HepG2 (cell line): ENCODE data around the gene CST4. TPM values are rescaled to one million over a fixed set of nuclear protein-coding genes. Genes with fewer than 3 reads are reported as not detected.

ENCODE experiments used
- CCAR2 ChIP-seq: fragments of 200-400 bp; formaldehyde crosslinking; optimal IDR thresholded peaks from 2 replicates; pipeline ENCODE3; 2018; ENCODE audit warnings: low read depth, mild to moderate bottlenecking, low read length, moderate library complexity
- FOXM1 ChIP-seq: sonication (generic); formaldehyde crosslinking; IDR thresholded peaks from 2 replicates; pipeline ENCODE4 v1.5.0; 2020; ENCODE audit warnings: missing genetic modification reagents
- HMG20B ChIP-seq: conservative IDR thresholded peaks from 2 replicates; pipeline ENCODE4 v1.6.1; 2016; ENCODE audit warnings: missing genetic modification reagents, missing compliant biosample characterization
- IKZF4 ChIP-seq: sonication (generic); formaldehyde crosslinking; IDR thresholded peaks from 2 replicates; pipeline ENCODE4 v1.5.1; 2020; ENCODE audit warnings: borderline replicate concordance, mild to moderate bottlenecking, low read depth, missing genetic modification reagents; ENCODE audit errors: not compliant biosample characterization
- SUZ12 ChIP-seq: fragments of 150-350 bp; IDR thresholded peaks from 2 replicates; pipeline ENCODE4 v1.6.1; 2014; ENCODE audit warnings: low read depth, low read length
- TEAD2 ChIP-seq: sonication (generic); formaldehyde crosslinking; IDR thresholded peaks from 2 replicates; pipeline ENCODE4 v1.9.0; 2021; ENCODE audit warnings: missing genetic modification reagents
- TOPORS ChIP-seq: sonication (generic); formaldehyde crosslinking; IDR thresholded peaks from 2 replicates; pipeline ENCODE4 v1.8.0; 2023; ENCODE audit warnings: mild to moderate bottlenecking, missing genetic modification reagents
- TRIM24 ChIP-seq: sonication (generic); formaldehyde crosslinking; IDR thresholded peaks from 2 replicates; pipeline ENCODE4 v1.8.0; 2022; ENCODE audit warnings: mild to moderate bottlenecking, missing genetic modification reagents
- ZNF644 ChIP-seq: IDR thresholded peaks from 2 replicates; pipeline ENCODE4 v1.6.1; 2016; ENCODE audit warnings: low read depth
- ZNF780A ChIP-seq: sonication (generic); formaldehyde crosslinking; IDR thresholded peaks from 2 replicates; pipeline ENCODE4 v1.8.0; 2022; ENCODE audit warnings: mild to moderate bottlenecking, missing genetic modification reagents, moderate library complexity
- polyA plus RNA-seq, 8 experiments: library from polyadenylated mRNA; depleted of rRNA in 3 of 8; stranded (reverse) in 7 of 8; unstranded in 1 of 8; fragments of >200 nt; fragmentation: Illumina TruSeq in 4 of 8; extraction: Trizol in 4 of 8; gene quantifications; 2 replicates each; pipeline versions ENCODE4 v1.2.1 to v1.2.3, GENCODE V29; 2011 to 2016; ENCODE audit warnings: low read depth in 4 of 8, missing spikeins in 1 of 8, mixed read lengths in 1 of 8; ENCODE audit not compliant: insufficient read depth in 1 of 8
- total RNA-seq, 5 experiments: library from RNA; depleted of rRNA; stranded (reverse); fragments of >200 nt; fragmentation: Illumina TruSeq; extraction: Trizol; gene quantifications; 2 replicates each; pipeline ENCODE4 v1.2.3, GENCODE V29; 2016; ENCODE audit warnings: low read depth in 1 of 5
- TF ChIP-seq, protein P1 (sequence below): sonication (generic); formaldehyde crosslinking; IDR thresholded peaks from 2 replicates; pipeline ENCODE4 v1.4.0; 2020; ENCODE audit warnings: low read depth, mild to moderate bottlenecking, missing genetic modification reagents
- TF ChIP-seq, protein P2 (sequence below): sonication (generic); formaldehyde crosslinking; IDR thresholded peaks from 2 replicates; pipeline ENCODE4 v1.4.0; 2020; ENCODE audit warnings: mild to moderate bottlenecking, missing genetic modification reagents
- TF ChIP-seq, protein P3 (sequence below): sonication (generic); formaldehyde crosslinking; conservative IDR thresholded peaks from 2 replicates; pipeline ENCODE4 v1.4.0; 2020; ENCODE audit warnings: missing genetic modification reagents
- TF ChIP-seq, protein P4 (sequence below): sonication (generic); formaldehyde crosslinking; IDR thresholded peaks from 2 replicates; pipeline ENCODE4 v1.5.1; 2020; ENCODE audit warnings: mild to moderate bottlenecking, missing genetic modification reagents, moderate library complexity

The CST4 gene
- total and polyA plus RNA-seq, 2 of the 13 experiments (the other 11 are each of a cell fraction or from before 2014, with no cell fraction given), result not detected

DNA sequence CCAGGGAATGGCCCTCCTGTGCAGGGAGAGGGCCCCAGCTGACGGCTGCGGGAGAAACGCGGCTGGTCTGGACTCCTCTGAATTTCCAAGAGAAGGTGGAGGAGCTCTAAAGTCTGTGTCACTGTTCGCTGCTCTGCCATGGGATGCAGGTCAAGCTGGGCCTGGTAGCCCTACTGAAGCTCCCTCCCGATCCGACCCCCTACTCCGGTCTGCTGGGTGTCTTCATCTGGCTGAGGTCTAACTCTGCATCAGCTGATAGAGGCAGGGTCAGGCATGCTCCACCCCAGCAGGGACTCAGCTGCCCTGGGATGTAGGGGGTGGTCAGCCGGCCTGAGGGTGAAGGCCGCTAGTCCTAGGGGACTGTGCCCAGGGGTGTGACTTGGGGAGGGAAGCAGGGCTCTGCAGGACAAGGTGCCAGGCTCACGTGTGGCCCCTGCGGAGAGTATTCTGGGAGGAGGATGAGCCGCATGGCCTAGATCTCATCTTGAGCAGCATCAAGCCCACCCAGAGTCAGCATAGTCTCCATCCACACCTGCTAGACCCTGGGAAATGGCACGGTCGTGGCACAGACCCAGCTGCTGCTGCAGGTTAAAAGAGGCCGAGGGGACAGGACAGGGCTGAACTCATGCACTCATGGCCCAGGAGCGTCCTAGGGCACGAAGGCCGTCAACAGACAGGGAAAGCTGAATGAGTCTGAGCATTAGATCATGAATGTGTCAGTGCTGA, 52.5 kb downstream of the CST4 start (continued):
- TF ChIP-seq, protein P1, sequence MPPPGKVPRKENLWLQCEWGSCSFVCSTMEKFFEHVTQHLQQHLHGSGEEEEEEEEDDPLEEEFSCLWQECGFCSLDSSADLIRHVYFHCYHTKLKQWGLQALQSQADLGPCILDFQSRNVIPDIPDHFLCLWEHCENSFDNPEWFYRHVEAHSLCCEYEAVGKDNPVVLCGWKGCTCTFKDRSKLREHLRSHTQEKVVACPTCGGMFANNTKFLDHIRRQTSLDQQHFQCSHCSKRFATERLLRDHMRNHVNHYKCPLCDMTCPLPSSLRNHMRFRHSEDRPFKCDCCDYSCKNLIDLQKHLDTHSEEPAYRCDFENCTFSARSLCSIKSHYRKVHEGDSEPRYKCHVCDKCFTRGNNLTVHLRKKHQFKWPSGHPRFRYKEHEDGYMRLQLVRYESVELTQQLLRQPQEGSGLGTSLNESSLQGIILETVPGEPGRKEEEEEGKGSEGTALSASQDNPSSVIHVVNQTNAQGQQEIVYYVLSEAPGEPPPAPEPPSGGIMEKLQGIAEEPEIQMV (CRISPR knock-in tag), result no peak
- TF ChIP-seq HMG20B (no peak), FOXM1 (CRISPR knock-in tag) (no peak), SUZ12 (no peak), CCAR2 (no peak), ZNF780A (CRISPR knock-in tag) (no peak), TRIM24 (no peak), IKZF4 (CRISPR knock-in tag) (no peak), TOPORS (CRISPR knock-in tag) (no peak), ZNF644 (CRISPR knock-in tag) (no peak), TEAD2 (no peak)
- TF ChIP-seq, protein P2, sequence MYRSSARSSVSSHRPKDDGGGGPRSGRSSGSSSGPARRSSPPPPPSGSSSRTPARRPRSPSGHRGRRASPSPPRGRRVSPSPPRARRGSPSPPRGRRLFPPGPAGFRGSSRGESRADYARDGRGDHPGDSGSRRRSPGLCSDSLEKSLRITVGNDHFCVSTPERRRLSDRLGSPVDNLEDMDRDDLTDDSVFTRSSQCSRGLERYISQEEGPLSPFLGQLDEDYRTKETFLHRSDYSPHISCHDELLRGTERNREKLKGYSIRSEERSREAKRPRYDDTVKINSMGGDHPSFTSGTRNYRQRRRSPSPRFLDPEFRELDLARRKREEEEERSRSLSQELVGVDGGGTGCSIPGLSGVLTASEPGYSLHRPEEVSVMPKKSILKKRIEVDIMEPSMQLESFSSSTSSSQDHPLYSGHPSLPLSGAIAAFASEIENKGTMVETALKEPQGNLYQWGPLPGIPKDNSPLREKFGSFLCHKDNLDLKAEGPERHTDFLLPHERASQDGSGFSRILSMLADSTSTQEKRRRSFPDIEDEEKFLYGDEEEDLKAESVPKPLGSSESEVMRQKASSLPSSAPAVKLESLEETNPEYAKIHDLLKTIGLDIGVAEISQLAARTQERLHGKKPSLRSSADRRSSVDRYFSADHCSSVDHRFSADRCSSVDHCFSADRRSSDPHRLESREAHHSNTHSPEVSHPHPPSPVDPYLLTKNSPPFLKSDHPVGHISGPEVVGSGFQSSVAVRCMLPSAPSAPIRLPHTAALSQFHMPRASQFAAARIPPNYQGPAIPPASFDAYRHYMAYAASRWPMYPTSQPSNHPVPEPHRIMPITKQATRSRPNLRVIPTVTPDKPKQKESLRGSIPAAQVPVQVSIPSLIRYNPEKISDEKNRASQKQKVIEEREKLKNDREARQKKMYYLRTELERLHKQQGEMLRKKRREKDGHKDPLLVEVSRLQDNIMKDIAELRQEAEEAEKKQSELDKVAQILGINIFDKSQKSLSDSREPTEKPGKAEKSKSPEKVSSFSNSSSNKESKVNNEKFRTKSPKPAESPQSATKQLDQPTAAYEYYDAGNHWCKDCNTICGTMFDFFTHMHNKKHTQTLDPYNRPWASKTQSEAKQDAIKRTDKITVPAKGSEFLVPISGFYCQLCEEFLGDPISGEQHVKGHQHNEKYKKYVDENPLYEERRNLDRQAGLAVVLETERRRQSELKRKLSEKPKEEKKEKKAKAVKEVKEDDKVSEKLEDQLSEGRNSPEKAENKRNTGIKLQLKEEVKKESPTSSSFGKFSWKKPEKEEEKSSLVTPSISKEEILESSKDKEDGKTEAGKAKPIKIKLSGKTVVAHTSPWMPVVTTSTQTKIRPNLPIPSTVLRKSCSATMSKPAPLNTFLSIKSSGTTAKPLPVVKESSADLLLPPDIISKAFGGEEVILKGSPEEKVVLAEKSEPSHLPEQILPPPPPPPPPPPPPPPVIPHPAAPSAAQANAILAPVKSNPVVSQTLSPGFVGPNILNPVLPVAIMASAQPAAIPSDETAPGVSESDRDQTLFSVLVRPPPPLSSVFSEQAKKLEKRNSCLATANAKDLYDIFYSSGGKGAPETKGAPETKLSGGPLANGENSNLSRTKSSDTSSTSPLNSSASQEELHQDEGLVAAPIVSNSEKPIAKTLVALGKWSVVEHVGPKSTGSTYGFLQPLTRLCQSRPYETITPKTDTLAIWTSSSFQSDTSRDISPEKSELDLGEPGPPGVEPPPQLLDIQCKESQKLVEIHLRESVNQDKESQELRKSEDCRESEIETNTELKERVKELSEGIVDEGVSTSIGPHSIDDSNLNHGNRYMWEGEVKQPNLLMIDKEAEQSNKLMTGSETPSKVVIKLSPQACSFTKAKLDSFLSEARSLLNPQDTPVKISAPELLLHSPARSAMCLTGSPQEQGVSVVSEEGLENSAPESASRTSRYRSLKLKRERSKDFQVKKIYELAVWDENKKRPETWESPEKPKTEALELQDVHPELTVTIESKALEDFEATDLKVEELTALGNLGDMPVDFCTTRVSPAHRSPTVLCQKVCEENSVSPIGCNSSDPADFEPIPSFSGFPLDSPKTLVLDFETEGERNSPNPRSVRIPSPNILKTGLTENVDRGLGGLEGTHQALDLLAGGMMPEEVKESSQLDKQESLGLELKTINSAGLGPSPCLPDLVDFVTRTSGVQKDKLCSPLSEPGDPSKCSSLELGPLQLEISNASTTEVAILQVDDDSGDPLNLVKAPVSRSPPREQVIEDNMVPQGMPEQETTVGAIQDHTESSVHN (CRISPR knock-in tag), result no peak
- TF ChIP-seq, protein P3, sequence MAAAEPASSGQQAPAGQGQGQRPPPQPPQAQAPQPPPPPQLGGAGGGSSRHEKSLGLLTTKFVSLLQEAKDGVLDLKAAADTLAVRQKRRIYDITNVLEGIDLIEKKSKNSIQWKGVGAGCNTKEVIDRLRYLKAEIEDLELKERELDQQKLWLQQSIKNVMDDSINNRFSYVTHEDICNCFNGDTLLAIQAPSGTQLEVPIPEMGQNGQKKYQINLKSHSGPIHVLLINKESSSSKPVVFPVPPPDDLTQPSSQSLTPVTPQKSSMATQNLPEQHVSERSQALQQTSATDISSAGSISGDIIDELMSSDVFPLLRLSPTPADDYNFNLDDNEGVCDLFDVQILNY (CRISPR knock-in tag), result 0 out of 2 replicates have a peak, but pooled peaks have one; percentile 22
- TF ChIP-seq, protein P4, sequence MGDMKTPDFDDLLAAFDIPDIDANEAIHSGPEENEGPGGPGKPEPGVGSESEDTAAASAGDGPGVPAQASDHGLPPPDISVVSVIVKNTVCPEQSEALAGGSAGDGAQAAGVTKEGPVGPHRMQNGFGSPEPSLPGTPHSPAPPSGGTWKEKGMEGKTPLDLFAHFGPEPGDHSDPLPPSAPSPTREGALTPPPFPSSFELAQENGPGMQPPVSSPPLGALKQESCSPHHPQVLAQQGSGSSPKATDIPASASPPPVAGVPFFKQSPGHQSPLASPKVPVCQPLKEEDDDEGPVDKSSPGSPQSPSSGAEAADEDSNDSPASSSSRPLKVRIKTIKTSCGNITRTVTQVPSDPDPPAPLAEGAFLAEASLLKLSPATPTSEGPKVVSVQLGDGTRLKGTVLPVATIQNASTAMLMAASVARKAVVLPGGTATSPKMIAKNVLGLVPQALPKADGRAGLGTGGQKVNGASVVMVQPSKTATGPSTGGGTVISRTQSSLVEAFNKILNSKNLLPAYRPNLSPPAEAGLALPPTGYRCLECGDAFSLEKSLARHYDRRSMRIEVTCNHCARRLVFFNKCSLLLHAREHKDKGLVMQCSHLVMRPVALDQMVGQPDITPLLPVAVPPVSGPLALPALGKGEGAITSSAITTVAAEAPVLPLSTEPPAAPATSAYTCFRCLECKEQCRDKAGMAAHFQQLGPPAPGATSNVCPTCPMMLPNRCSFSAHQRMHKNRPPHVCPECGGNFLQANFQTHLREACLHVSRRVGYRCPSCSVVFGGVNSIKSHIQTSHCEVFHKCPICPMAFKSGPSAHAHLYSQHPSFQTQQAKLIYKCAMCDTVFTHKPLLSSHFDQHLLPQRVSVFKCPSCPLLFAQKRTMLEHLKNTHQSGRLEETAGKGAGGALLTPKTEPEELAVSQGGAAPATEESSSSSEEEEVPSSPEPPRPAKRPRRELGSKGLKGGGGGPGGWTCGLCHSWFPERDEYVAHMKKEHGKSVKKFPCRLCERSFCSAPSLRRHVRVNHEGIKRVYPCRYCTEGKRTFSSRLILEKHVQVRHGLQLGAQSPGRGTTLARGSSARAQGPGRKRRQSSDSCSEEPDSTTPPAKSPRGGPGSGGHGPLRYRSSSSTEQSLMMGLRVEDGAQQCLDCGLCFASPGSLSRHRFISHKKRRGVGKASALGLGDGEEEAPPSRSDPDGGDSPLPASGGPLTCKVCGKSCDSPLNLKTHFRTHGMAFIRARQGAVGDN (CRISPR knock-in tag), result peak; percentile 88
